ENCODE data around the gene NTRK3. TPM values are rescaled to one million over a fixed set of nuclear protein-coding genes. Genes with fewer than 3 reads are reported as not detected.

NTRK3 gene
- total RNA-seq, 1 donor from 2014 or later, result under 0.01 TPM

DNA sequence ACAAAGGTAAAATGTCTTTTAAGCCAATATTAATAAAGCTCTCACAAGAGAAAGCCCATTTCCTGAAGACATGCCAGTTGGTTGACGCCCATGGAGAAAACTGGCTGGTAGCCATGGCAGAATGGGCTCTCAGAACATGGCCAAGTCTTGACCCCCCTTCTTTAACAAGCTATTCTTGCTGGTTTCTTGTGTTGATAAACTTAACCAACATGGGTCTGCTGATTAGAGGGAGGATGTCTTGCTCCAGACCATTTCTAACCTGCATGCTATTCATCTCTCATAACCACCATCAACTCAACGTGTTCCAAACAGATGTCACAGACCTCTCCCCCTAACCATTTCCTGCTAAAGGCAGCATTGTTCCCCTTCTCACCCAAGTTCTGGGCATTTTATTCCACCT, 25.7 kb downstream of the NTRK3 start:
- DNase-seq, result no peak

DNA sequence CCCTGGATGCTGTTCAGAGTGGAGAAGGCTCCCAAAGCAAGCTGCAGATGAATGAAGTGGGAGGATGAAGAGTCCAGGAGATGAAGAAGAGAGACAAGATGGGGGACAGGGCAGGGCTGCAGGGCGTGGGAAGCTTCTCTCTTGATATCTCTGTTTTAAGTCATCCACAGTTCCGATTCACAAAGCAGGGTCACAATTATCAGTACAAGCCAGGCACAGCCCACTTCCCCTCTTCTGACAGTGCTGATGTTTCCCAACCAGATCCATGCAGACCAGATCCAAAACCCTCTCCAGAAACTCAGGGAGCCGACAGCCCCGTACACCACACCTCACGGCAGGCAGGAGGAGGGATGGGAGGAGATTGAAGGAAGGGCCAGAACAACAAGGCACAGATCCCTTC, 31.1 kb downstream of the NTRK3 start:
- DNase-seq, result no peak

DNA sequence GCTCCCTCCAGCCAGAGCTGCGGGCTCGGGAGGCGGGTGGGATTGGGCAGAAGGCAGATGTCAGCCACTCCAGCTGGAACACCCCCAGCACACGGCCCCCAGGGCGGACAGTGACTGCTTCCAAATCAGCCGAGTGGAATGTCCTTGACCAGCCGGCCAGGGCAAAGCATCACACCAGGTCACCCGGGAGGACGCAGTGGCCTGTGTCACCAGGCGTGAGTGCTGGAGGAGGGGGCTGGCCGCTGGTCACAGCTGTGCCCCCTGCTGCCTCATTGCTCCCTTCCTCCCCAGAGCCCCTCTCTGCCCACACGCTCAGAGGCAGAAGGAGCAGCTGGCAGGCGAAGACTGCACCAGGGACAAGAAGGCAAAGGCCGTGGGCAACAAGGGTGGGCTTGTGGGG, 33.5 kb downstream of the NTRK3 start:
- no peak for DNase-seq

DNA sequence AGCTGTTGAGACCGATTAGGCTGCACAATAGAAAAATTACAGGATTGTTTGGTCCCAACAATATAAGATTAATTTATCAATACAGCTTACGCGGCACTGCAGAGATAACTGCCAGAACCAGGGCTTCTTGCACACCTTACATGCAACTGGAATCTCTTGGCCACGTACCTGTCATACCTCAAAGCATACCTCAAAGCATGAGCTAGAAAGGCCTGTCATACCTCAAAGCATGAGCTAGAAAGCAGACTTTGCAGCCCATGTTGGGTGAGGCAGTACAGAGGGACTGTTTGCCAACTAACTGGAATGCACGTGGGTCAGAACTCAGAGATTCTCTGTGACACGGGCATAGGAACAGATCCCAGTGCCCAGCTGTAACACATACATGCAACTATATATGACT, 34.7 kb downstream of the NTRK3 start:
- DNase-seq, result no peak

DNA sequence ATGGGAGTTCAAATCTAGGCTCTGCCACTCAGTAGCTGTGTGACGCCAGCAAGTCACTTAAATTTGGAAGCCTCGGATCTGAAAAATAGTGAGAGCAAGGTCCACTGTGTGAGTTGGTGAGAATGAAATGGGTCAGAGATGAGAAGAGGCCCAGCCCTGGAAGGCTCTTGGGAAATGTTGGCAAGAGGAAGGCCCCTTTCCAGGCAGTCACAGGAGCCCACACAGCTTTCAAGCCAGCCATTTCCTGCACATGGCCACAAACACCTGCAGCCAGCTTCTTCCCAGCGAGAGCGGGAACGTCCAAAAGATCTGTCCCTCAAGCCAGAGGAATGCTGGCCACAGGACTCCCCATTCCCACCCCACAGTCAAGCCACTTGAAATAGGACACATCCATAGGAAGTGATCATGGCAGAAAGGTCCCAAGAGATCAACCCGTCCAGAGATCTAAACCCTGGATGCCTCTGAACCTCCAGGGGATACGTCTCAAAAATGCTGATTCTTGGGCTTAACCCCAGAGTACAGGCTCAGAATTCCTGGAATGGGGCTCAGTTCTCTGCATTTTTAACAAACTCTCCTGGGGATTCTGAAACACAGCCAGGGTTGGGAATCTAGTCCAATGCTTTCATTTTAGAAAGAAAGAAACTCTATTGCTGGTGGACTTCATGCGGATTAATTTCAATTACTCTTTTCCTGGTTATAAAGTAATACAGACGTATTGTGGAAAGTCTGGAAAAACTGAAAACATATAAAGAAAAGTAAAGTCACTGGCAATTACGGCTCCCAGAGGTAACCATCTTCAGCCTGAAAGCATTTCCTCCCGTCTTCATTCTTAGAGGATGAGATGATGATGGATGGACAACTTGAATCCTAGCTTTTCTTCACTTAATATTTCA, 35.9 kb downstream of the NTRK3 start:
- DNase-seq, result no peak

DNA sequence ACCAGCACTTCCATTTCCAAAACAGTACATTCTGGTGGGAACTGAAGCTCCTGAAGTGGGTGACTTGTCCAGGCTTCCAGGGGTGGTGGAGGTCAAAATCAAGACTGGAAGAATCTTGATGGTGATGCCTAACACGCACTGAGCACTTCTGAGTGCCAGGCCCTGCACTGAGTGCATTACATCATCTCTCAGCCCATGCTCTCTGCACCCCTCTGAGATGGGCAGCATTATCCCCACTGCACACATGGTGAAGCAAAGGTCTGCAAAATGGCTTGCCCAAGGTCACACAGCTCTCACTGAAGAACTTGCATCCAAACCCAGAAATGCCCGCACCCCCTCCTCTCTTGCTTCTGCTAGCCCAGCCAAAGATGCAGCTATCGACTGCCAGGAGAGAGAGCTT, 36.9 kb downstream of the NTRK3 start:
- no peak for DNase-seq

DNA sequence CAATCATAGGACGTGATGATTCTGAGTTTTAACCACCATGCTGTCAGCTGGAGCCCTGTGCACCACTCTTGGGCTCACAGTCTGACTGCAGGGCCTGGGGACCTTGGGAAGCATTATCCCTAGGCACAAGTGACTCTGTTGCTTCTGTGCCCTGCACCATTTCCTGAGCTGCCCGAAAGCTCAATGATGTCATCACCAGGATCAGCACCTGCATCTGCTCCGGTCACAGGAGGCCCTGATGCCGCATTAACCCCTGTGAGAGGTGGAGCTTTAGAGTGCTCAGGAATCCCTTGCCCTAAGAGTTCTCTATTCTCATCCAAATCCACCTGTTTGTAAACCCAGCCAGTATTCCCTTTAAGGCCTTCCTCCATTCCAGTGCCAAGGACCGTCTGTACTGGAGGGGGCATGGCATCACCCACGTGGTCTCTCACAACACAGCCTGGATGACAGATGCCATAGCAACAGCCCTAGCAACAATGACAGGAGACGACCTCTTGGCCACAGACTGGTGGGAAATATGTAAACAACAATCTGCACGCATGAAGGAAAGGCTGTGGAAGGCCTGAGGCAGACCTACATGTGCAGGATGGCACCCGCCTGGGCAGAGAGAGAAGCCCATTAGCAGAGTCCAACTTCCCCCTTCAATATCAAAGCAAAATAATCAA, 37.9 kb downstream of the NTRK3 start:
- DNase-seq, result no peak

DNA sequence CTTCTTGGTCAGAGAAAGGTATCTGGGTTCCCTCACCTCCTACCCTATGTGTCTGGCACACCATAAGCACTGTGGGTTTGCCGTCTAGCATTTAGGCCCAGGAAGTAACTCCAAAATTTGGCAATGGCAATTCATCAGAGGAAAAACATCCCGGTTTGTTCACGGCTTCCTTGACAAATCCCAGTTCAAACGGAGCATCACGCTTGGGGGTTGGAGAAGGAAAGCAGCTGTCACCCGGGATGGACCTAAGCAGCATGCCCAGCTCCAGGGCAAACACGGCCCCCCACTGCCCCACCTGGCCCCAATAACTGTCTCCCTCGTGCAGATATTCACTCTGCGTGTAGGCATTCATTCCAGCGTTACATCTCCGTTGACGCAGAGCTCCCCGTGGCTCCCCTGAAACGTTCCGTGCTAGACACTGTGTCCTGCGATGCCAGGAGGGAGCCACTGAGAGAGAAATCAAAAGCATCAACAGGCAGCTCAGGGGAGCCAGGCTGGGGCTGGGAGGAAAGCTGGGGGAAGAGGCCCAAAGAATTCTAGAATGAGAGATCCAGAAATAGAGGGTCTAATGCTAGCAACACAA, 41.4 kb downstream of the NTRK3 start:
- no peak for DNase-seq

DNA sequence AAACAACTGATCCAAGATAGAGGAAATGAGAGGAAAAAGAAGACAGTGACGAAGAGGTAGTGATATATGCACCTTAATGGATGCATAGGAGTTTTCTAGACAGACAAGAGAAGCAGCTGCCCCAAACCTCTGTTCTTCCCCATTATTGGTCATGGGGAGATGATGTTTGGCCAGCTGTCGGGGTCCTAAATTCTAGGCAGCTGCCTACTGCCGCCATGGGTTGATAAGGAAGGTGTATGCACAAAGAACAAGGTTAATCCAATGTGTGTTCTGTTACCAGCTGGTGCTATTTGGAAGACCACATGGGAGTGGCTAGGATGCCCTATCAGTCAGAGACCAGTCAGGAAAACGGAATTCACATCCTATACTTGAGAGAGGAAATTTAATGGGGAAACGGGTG, 47.4 kb downstream of the NTRK3 start:
- no peak for DNase-seq

DNA sequence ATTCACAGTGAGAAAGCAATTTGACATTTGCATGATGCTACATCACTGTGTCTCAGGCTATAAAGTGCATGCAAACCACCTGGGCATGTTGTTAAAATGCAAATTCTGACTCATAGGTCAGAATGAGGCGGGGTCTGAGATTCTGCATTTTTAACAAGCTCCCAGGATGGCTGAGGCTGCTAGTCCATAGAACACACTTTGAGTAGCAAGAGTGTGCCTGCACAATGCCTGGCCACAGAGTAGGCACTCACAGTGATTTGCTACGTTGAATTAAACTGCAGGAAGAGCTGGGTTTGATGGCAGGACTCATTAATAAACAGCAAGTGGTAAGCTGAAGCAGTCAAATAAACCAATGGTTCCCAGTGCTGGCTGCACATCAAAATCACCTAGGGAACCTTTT, 48.1 kb downstream of the NTRK3 start:
- DNase-seq, result no peak

DNA sequence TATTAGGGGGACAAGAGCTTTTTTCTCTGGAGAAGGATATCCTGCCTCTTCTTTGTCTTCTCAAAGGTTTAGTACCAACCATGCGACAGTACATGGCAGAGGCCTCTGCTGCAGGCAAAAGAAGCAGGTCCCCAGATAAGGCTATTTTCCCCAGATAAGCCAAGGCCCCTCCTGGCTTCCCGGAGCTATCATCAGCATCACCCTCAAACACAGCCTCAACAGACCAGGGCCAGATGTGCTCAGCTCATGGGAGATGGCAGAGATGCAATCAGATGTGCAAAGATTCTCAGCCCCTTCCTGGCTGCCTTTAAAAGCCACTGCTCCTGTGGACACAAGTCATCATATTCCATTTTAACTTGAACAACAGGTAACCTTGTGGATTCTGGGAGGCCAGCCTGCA, 49.0 kb downstream of the NTRK3 start:
- DNase-seq, result no peak

DNA sequence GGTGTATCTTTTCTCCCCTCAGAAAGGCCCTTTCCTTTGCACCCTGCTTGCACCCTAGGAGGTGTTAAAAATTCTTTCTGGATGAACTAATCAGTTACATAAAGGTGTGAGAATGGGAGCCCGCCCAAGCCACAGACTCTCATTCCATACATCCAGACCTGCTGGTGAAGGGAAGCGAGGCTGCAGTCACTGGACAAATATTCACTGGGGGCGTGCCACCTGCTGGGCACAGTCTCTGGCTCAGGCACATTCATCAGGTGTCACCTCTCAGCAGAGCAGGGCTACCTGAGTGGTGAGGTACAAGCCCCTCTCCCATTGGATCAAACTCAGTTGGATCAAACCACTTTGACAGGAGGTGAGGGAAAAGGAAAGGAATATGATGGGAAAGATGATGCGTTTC, 52.0 kb downstream of the NTRK3 start:
- DNase-seq, result no peak

DNA sequence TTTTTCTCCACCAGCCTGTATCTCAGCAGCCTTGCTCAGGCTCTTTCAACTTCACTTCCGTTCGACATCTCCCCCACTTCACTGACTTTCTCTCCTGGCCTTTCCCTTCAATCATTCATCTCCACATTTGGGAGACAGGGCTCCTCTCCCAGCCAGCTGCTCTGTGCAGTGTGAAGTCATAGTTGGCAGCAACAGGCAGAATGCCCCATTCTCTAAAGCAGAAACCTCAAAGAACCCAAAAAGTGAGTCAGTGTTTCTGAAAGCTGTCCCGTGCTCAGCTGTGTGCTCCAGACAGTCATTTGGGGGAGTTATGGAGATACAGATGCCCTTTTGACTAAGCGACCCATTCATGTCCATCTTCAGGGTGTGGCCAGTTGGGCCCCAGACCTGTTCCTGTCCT, 54.3 kb downstream of the NTRK3 start:
- no peak for DNase-seq

DNA sequence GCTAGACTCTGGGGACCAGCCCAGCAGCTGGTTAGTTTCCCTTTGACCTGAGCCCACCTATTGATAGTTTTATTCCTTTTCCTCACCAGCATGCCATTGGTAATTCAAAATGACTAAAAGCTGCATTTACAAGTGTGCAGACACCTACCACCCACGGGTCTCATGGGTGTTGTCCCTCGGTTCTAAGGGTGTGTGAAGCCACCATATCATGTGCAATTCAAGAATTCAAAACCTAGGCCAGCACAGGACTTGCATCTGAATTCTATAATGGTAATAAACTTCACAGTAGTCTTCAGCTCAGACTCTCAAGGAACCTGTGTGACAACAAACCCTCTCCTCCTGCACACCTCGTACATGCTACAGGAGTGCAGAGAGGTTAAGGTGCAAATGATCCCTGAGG, 55.3 kb downstream of the NTRK3 start:
- no peak for DNase-seq

DNA sequence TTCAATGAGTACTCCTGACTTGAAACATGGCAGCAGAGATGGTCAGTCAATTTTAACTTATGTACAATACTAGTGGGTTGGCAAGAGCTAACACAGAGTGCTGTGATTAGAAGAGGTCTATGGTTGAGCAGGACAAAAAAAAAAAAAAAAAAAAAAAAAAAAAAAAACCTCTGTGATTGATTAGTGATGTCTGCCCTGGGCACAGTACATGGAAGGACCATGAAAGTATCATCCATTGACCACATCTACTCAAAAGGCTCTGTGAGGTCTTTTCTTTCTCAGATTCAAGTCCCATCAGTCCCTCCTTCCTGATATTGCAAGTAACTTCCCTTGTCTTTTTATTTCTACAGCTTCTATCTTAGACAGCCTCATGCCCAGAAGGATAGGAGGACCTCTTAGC, 59.6 kb downstream of the NTRK3 start:
- no peak for DNase-seq

DNA sequence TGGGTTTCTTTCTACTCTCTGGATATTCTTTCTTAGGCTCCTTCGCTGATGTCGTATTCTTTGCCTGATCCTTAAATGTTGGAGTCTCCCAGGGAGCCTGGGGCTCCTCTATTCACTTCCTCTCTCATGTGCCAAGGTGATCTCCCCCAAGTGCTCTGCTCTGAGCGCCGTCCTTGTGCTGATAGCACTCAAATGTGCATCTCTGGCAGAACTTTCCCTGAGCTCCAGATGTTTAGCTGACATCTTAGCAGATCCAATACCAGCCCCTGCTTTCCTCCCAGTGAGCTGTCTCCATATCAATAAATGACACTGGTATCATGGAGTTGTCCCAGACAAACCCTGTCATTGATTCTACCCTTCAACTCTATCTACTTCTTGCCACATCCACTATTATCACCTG, 62.4 kb downstream of the NTRK3 start:
- no peak for DNase-seq

DNA sequence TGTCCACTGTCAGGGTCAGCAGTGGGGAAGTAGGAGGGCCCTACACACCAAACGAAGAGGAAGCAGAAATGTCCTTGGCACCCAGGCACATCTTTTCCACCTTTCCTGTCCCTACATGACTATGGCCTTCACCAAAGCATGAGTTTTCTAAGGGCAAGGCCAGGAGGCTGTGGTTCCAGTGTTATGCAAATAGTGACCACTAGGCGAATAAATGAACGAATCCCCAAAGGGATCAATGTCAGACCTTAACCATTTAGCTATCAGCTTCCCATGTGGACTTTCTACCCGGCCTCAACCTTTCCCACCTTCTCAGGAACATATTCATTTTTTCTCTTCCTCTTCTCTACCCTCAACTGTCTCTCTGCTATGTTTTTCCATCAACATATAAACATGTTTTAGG, 63.1 kb downstream of the NTRK3 start:
- no peak for DNase-seq

DNA sequence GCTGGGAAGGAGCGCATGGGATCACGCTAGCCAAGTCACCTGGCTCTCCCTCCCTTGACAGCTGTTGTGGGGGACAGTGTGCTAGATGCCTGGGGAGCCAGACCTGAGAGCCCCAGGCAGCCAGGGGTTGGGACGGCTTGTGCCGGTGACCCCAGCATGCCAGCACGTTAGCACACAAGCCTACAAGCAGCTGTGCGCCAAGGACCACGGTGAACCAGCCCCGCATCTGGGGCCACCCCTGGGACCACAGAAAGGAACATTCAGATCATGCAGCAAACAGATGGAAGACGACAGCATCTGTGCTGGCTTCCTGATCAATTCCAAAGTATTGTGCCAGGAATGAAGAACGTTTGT, 64.8 kb downstream of the NTRK3 start:
- DNase-seq, result no peak

DNA sequence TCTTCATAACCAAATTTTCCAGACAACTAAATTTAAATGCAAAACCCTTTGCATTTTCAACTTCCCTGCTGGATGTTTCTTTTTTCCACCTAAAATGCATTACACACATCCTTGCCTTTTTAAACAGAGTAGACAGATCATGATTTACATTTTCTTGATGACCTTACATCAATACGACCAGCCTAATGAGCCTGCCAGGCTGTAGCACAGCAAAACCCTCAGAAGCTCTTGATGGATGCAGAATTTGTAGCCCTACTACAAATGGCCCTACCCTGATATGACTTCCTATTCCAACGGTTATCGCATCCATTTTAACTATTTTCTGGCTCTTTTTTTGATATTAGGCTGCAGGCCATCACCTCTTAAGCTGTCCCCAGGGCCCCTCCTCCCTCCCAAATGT, 66.3 kb downstream of the NTRK3 start:
- no peak for DNase-seq

DNA sequence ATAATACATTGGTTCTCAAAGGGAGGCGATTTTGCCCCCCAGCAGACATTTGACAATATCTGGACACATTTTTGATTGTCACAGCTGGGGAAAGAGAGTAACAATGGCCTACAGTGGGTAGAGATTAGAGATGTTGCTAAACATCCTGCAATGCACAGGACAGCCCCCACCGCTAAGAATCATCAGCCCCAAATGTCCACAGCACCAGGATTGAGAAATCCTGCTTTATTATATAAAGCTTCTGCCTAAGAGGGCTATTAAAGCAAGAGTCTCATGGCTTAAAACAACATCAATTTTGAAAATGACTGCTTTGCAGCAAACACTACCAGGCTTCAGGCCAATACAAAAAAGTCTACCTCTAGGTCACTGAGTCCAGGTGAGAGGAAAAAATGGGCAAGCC, 68.2 kb downstream of the NTRK3 start:
- no peak for DNase-seq

DNA sequence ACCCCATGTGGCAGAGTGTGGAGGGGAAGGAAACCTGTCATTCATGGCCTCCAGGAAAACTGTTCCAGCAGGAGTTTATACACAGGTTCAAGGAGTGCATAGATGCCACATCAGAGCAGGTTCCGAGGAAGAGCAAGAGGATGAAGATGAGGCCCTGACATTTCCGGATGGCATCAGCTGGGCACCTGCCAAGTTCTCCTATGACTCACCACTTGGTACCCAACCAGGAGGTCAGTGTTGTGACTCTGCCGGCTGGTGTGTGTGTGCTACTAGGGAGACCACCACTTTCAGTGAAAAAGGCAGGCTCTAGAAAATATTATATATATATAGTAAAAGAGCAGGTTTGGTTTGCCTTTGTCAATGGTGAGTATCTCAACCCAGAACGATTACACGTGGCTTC, 69.3 kb downstream of the NTRK3 start:
- no peak for DNase-seq

DNA sequence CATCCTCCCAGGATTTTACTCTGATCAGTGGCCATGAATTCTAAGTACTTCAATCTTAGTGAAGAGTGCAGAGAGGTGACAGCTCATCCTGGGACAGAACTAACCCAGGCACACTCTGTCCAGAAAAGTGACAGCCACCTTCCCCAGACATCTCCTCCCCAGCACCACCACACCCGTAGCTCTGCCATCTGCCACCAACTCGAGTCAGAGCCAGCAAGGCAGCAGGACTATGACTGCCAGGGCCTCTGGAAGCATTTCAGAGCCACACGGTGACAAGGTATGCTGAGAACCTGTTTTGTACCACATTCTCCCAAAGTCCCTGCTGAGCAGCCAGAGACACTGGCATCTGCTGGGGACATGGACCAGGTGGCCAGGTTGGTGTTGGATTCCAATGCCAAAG, 71.0 kb downstream of the NTRK3 start:
- no peak for DNase-seq

DNA sequence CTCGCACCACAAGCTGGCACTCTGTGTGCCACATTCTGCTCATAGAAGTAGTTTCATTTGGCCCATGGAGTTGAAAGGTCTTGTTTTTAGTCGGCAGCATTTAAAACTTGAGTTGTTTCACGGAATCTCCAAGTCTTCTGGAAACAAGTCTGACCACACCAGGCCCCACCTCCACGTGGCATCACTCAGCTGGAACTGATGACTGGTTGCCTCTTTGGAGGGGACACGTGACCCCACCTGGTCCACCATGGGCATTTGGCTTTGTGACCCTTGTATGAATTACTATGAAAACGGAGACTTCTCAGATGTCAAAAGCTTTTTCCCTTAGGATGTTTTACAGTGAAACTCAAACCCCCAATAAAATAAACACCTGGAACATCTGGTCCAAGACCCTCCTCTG, 74.9 kb downstream of the NTRK3 start:
- DNase-seq, result no peak

DNA sequence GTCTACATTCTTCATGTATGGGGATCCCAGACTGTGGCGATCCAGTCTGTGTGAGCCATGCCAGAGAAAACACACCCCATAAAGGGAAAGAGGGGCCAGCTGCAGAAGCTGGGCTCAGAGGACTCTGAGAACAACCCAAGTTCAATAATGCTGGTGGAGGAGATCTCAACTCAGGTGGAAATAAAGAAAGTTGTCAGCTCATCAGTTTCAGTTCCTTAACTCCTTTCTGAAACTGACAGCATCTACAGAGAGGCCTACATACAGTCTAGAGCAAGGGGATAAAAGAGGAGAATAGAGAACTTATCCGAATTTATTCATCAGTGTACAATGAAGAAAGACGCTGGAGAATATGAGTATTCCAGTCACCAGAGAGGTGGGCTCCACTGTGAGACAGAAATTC, 77.0 kb downstream of the NTRK3 start:
- no peak for DNase-seq

All from dermis blood vessel endothelial cell (primary cell).